Tibial nerve (tissue), 4 donors: ENCODE measurements around the gene DACT3.

Source experiments
- EP300 ChIP-seq, 2 donors: sonication (generic); formaldehyde crosslinking; IDR thresholded peaks; one replicate each; pipeline ENCODE4 v1.6.1; 2017; ENCODE audit warnings: antibody characterized with exemption in 2 of 2, mild to moderate bottlenecking in 1 of 2
- POLR2A ChIP-seq, 2 donors: fragments of 450-650 bp; IDR thresholded peaks; one replicate each; pipeline ENCODE4 v1.6.1; 2017; ENCODE audit warnings: antibody characterized with exemption in 2 of 2, mild to moderate bottlenecking in 2 of 2, moderate library complexity in 2 of 2
- TF ChIP-seq, protein P1 (sequence below), 5 experiments: fragments of 200-600 bp in 3 of 5; fragments of 450-650 bp in 2 of 5; sonication (generic) in 3 of 5; IDR thresholded peaks; one replicate each; pipeline ENCODE4 v1.5.1; 2016 to 2019; ENCODE audit warnings: antibody characterized with exemption in 5 of 5, mild to moderate bottlenecking in 3 of 5, moderate library complexity in 2 of 5

DNA sequence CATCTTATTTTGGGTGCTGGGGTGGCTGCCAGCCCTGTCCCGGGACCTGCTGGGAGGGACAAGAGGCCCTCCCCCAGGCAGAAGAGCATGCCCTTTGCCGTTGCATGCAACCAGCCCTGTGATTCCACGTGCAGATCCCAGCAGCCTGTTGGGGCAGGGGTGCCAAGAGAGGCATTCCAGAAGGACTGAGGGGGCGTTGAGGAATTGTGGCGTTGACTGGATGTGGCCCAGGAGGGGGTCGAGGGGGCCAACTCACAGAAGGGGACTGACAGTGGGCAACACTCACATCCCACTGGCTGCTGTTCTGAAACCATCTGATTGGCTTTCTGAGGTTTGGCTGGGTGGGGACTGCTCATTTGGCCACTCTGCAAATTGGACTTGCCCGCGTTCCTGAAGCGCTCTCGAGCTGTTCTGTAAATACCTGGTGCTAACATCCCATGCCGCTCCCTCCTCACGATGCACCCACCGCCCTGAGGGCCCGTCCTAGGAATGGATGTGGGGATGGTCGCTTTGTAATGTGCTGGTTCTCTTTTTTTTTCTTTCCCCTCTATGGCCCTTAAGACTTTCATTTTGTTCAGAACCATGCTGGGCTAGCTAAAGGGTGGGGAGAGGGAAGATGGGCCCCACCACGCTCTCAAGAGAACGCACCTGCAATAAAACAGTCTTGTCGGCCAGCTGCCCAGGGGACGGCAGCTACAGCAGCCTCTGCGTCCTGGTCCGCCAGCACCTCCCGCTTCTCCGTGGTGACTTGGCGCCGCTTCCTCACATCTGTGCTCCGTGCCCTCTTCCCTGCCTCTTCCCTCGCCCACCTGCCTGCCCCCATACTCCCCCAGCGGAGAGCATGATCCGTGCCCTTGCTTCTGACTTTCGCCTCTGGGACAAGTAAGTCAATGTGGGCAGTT lies 51.2 kb downstream of the DACT3 start:
- TF ChIP-seq, protein P1, sequence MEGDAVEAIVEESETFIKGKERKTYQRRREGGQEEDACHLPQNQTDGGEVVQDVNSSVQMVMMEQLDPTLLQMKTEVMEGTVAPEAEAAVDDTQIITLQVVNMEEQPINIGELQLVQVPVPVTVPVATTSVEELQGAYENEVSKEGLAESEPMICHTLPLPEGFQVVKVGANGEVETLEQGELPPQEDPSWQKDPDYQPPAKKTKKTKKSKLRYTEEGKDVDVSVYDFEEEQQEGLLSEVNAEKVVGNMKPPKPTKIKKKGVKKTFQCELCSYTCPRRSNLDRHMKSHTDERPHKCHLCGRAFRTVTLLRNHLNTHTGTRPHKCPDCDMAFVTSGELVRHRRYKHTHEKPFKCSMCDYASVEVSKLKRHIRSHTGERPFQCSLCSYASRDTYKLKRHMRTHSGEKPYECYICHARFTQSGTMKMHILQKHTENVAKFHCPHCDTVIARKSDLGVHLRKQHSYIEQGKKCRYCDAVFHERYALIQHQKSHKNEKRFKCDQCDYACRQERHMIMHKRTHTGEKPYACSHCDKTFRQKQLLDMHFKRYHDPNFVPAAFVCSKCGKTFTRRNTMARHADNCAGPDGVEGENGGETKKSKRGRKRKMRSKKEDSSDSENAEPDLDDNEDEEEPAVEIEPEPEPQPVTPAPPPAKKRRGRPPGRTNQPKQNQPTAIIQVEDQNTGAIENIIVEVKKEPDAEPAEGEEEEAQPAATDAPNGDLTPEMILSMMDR (IDR thresholded peaks at IDR 0.05), result no peak
- no peak for TF ChIP-seq POLR2A (IDR thresholded peaks at IDR 0.05)
- TF ChIP-seq EP300 (IDR thresholded peaks at IDR 0.05), result no peak
